ENCODE data around the gene KLHL42. TPM values are rescaled to one million over a fixed set of nuclear protein-coding genes. Genes with fewer than 3 reads are reported as not detected.

The KLHL42 gene
- total RNA-seq, 1 experiment from 2014 or later: 20.7 TPM

GRCh38 chr12:27785882-27786570, 6.0 kb downstream of the KLHL42 start (continued):
- TF ChIP-seq E2F4 (CRISPR knock-in tag; IDR thresholded peaks at IDR 0.05; ENCODE audit: borderline replicate concordance, low read depth): no peak
- no peak for TF ChIP-seq ETV6 (CRISPR knock-in tag; IDR thresholded peaks at IDR 0.05)
- no peak for TF ChIP-seq AFF4 (CRISPR knock-in tag; IDR thresholded peaks at IDR 0.05; ENCODE audit: borderline replicate concordance)

GRCh38 chr12:27787559-27787958, 7.5 kb downstream of the KLHL42 start:
- Mint-ChIP-seq H3K36me3 (peaks cover 23% of the 10 kb centered on the region), H3K4me3 (no peak overlapping the region), H3K4me1 (peaks cover 19% of the 10 kb centered on the region), H3K27me3 (ENCODE audit: low read depth) (no peaks in the 10 kb centered on the region), H3K27ac (peak overlapping the region; percentile 46; the same call in 1 of the 2 replicates), H3K9me3 (no peaks in the 10 kb centered on the region)
- CTCF ChIA-PET: interaction anchor here (1.3 kb wide), 1 partner anchor 8 kb away, joined by 5 read pairs; the partner anchor contains the start of genes KLHL42 and MANSC4
- ATAC-seq (no peak), DNase-seq (ENCODE audit: low spot score) (no peak)
- TF ChIP-seq PRRX2 (CRISPR knock-in tag; IDR thresholded peaks at IDR 0.05) (no peak), GTF2I (CRISPR knock-in tag; conservative IDR thresholded peaks at IDR 0.05) (no peak), PRDM15 (CRISPR knock-in tag; IDR thresholded peaks at IDR 0.05) (no peak), ZNF512 (CRISPR knock-in tag; IDR thresholded peaks at IDR 0.05; ENCODE audit: borderline replicate concordance) (no peak), E2F4 (CRISPR knock-in tag; IDR thresholded peaks at IDR 0.05; ENCODE audit: borderline replicate concordance, low read depth) (no peak), FOXP4 (CRISPR knock-in tag; IDR thresholded peaks at IDR 0.05) (no peak), ETV6 (CRISPR knock-in tag; IDR thresholded peaks at IDR 0.05) (no peak), ZNF425 (CRISPR knock-in tag; conservative IDR thresholded peaks at IDR 0.05) (no peak), IRF1 (CRISPR knock-in tag; IDR thresholded peaks at IDR 0.05) (no peak), AR (CRISPR knock-in tag; IDR thresholded peaks at IDR 0.05) (no peak), NFATC4 (CRISPR knock-in tag; IDR thresholded peaks at IDR 0.05) (no peak)
- POLR2A ChIA-PET: no interaction called here
